ENCODE results near the gene GRIN1.

The GRIN1 gene

DNA sequence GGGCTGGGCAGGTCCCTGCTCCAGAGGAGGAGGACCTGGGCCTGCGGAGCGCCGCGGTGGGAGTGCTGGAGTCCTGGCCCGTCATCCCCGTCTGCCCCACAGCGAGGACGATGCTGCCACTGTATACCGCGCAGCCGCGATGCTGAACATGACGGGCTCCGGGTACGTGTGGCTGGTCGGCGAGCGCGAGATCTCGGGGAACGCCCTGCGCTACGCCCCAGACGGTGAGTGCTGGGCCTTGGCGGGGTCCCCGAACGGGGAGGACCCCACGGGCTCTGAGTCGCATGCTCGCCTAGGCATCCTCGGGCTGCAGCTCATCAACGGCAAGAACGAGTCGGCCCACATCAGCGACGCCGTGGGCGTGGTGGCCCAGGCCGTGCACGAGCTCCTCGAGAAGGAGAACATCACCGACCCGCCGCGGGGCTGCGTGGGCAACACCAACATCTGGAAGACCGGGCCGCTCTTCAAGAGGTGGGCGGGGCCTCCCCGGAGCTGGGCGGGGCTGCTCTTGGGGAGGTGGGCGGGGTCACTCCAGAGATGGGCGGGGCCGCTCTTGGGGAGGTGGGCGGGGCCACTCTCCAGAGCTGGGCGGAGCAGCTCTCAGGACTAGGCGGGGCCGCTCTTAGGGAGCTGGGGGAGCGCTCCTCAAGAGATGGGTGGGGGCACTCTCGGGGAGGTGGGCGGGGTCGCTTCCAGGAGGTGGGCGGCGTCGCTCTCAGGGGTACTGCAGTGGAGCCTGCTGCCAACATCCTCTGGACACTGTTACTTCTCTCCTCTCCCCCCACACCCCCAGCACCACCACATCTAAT is 17.8 kb downstream of the GRIN1 start:
- DNase-seq (ENCODE audit: low read depth), result no peak
- TF ChIP-seq, protein P1, sequence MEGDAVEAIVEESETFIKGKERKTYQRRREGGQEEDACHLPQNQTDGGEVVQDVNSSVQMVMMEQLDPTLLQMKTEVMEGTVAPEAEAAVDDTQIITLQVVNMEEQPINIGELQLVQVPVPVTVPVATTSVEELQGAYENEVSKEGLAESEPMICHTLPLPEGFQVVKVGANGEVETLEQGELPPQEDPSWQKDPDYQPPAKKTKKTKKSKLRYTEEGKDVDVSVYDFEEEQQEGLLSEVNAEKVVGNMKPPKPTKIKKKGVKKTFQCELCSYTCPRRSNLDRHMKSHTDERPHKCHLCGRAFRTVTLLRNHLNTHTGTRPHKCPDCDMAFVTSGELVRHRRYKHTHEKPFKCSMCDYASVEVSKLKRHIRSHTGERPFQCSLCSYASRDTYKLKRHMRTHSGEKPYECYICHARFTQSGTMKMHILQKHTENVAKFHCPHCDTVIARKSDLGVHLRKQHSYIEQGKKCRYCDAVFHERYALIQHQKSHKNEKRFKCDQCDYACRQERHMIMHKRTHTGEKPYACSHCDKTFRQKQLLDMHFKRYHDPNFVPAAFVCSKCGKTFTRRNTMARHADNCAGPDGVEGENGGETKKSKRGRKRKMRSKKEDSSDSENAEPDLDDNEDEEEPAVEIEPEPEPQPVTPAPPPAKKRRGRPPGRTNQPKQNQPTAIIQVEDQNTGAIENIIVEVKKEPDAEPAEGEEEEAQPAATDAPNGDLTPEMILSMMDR (IDR thresholded peaks at IDR 0.05; ENCODE audit: control insufficient read depth, extremely low read depth, insufficient read depth), result no peak
- no peak overlapping the region for H3K4me3 ChIP-seq (ENCODE audit: low read depth, low read length)

DNA sequence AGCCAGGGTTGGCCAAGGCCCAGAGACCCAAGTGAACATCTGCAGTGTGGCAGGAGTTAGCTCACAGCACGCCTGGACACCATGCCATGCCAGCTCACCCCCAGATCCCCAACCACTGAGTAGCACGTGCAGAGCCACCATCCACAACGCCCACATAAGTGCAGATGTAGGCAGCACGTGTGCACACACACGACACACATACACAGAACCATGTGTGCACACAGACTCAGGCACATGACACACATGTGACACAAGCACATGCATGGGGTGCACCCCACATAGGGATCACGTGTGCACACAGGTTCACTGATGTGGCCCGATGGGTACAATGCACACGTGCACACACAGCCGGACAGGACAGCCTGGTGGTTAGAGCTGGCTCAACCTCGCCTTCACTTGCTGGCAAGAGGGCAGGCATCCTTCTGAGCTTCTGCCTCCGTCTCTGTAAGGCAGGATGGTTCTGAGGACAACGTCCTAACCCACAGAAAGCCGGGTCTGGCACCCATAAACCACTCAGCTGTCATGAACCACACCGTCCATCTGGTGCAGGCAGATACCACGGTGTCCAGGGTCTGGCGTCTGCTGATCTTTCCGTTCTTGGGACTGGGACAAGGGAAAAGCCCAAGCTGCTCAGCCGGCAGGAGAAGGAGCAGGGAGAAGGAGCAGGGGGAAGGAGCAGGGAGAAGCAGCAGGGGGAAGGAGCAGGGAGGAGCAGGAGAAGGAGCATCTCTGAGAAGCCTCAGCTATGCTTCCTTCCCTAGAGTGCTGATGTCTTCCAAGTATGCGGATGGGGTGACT is 18.9 kb downstream of the GRIN1 start:
- TF ChIP-seq, protein P1 (IDR thresholded peaks at IDR 0.05; ENCODE audit: control insufficient read depth, extremely low read depth, insufficient read depth), result no peak
- no peak overlapping the region for H3K4me3 ChIP-seq (ENCODE audit: low read depth, low read length)
- no peak for DNase-seq (ENCODE audit: low read depth)

GRCh38 chr9:137158625-137159024 is 19.7 kb downstream of the GRIN1 start:
- DNase-seq (ENCODE audit: low read depth), result no peak
- TF ChIP-seq, protein P1 (IDR thresholded peaks at IDR 0.05; ENCODE audit: control insufficient read depth, extremely low read depth, insufficient read depth), result no peak
- H3K4me3 ChIP-seq (ENCODE audit: low read depth, low read length), result no peak overlapping the region

- no peak overlapping the region for H3K4me3 ChIP-seq (ENCODE audit: low read depth, low read length)
- TF ChIP-seq, protein P1 (IDR thresholded peaks at IDR 0.05; ENCODE audit: control insufficient read depth, extremely low read depth, insufficient read depth), result no peak
Measured at GRCh38 chr9:137159105-137160053, 20.4 kb downstream of the GRIN1 start.

GRCh38 chr9:137160054-137160425 is 21.1 kb downstream of the GRIN1 start:
- DNase-seq (ENCODE audit: low read depth), result no peak
- TF ChIP-seq, protein P1 (IDR thresholded peaks at IDR 0.05; ENCODE audit: control insufficient read depth, extremely low read depth, insufficient read depth), result no peak

More at GRCh38 chr9:137159105-137160053, 20.4 kb downstream of the GRIN1 start:
- no peak for DNase-seq (ENCODE audit: low read depth)

DNA sequence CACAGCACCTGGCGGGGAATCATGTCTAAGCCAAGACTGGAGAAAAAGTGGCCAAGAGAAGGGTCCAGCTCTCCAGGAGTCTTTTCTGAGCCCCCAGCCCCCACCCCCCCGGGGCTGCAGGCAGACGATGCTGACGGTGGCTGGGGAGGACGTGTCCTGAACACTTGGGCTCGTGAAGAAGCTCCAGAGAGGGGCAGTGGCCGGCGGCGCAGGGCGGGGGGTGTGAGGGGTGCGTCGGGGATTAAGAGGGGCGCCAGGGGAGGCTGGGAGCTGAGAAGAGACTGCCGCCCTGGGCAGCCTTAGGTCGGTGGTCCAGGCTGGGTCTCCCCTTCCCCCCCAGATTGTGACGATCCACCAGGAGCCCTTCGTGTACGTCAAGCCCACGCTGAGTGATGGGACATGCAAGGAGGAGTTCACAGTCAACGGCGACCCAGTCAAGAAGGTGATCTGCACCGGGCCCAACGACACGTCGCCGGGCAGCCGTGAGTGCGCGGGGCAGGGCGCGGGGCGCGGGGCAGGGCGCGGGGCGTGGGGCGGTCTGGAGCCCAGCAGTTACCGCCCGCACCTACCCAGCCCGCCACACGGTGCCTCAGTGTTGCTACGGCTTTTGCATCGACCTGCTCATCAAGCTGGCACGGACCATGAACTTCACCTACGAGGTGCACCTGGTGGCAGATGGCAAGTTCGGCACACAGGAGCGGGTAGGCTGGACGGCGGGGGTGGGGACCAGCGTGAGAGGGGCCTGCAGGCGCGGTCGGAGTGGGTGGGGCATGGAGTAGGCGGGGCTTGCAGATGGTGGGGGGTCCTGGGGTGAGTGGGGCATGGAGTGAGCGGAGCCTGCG is 22.0 kb downstream of the GRIN1 start:
- no peak overlapping the region for H3K4me3 ChIP-seq (ENCODE audit: low read depth, low read length)
- DNase-seq (ENCODE audit: low read depth), result no peak
- TF ChIP-seq, protein P1 (IDR thresholded peaks at IDR 0.05; ENCODE audit: control insufficient read depth, extremely low read depth, insufficient read depth), result no peak

More at GRCh38 chr9:137160054-137160425, 21.1 kb downstream of the GRIN1 start:
- no peak overlapping the region for H3K4me3 ChIP-seq (ENCODE audit: low read depth, low read length)
